Ovary (tissue), 9 donors: Measurements from ENCODE around the gene TFDP1. TPM values are rescaled to one million over a fixed set of nuclear protein-coding genes. Genes with fewer than 3 reads are reported as not detected.
A peak's percentile ranks its signal among the peaks of the same experiment; 100 is the strongest.
"Not testable (repeated sequence)": the region's sequence is repeated elsewhere in the genome, so short reads cannot be mapped to it uniquely, and the experiment has no call there.

Experiments used
- DNase-seq, 5 donors: peaks; one replicate each; pipeline ENCODE4 v3.0.0-alpha.2; 2019 to 2020
- H3K27ac ChIP-seq, 2 donors: fragments of 200-600 bp; one replicate each; pipeline versions ENCODE4 v1.5.1 to v1.8.0; 2019 to 2022
- H3K27me3 ChIP-seq: fragments of 200-600 bp; one replicate; pipeline ENCODE4 v1.8.0; 2022
- H3K36me3 ChIP-seq: fragments of 200-600 bp; sonication (generic); one replicate; pipeline ENCODE4 v1.5.1; 2019
- H3K4me1 ChIP-seq: one replicate; pipeline ENCODE4 v1.8.1; 2013; ENCODE audit warnings: mild to moderate bottlenecking, moderate library complexity; ENCODE audit not compliant: insufficient read depth
- H3K4me3 ChIP-seq: fragments of 200-600 bp; sonication (generic); one replicate; pipeline ENCODE4 v1.5.1; 2017
- H3K9me3 ChIP-seq, 2 donors: fragments of 200-600 bp in 1 of 2; sonication (generic) in 1 of 2; one replicate each; pipeline versions ENCODE4 v1.5.1 to v1.8.1; 2013 to 2019; ENCODE audit warnings: mild to moderate bottlenecking in 1 of 2, moderate library complexity in 1 of 2
- EP300 ChIP-seq: sonication (generic); formaldehyde crosslinking; IDR thresholded peaks from one replicate; pipeline ENCODE4 v1.6.1; 2017; ENCODE audit warnings: antibody characterized with exemption
- POLR2A ChIP-seq: fragments of 450-650 bp; IDR thresholded peaks from one replicate; pipeline ENCODE4 v1.6.1; 2017; ENCODE audit warnings: antibody characterized with exemption, mild to moderate bottlenecking, moderate library complexity
- WGBS, 3 donors: extraction: QIAGEN DNeasy Blood & Tissue Kit in 1 of 3; methylation state at CpG; one replicate each; pipeline versions ENCODE4 v1.1.5 to v1.1.7; 2013 to 2017; 5-methylcytosine and 5-hydroxymethylcytosine counted together
- intact Hi-C, 4 donors: fragments of 100-400 bp; cut with DNase I; formaldehyde crosslinking; loops; one replicate each; pipeline versions ENCODE4 v1.11.0 to v1.15.1; 2022 to 2023
- polyA plus RNA-seq, 2 donors: library from polyadenylated mRNA; stranded (reverse); fragments of 200-250 nt in 1 of 2; fragments of 350-450 nt in 1 of 2; fragmentation: Illumina TruSeq in 1 of 2; extraction: RNeasy Lipid Tissue Mini Kit (QIAGEN cat#74804) in 1 of 2; gene quantifications; one replicate each; pipeline ENCODE4 v1.2.3, GENCODE V29; 2013 to 2014
- total RNA-seq, 7 donors: library from RNA; depleted of rRNA in 2 of 7; stranded (reverse); fragments of >200 nt in 2 of 7; fragmentation: NEBNext Ultra II Directional in 3 of 7; extraction: Animal tissue kit (Norgen Biotek cat#: 25700) in 3 of 7; gene quantifications; one replicate each; pipeline versions ENCODE4 v1.1.0 to v1.2.4, GENCODE V29; 2016 to 2023
- TF ChIP-seq, protein P1 (sequence below), 3 donors: fragments of 450-650 bp in 2 of 3; fragments of 200-600 bp in 1 of 3; IDR thresholded peaks; one replicate each; pipeline versions ENCODE4 v1.5.1 to v1.8.0; 2016 to 2022; ENCODE audit warnings: antibody characterized with exemption in 3 of 3, mild to moderate bottlenecking in 1 of 3
- donor health status: DM: no; HTN: no; CAD: no; lungs with moderate emphysema.
- donor health status: DM: no; HTN: no; CAD: no.
- donor health status: Bipolar disorder and iron deficiency.
- donor health status: DM: yes; HTN: yes; CAD: no.
- donor health status: DM: no; HTN: no; CAD: no.
- donor health status: DM: yes; HTN: yes; CAD: no.

Gene TFDP1
- total and polyA plus RNA-seq, 9 donors, result 8.8 to 45.6 (median 33.8) TPM

- Histone ChIP-seq H3K36me3 (no peaks in the 10 kb centered on the region), H3K4me1 (no peaks in the 10 kb centered on the region), H3K27me3 (no peaks in the 10 kb centered on the region), H3K9me3 (no peaks in the 10 kb centered on the region), H3K27ac (no peak overlapping the region), H3K4me3 (no peak overlapping the region)
- peak in 3 of 5 donors; percentile 0 to 19 (median 9) for DNase-seq
- TF ChIP-seq, protein P1, sequence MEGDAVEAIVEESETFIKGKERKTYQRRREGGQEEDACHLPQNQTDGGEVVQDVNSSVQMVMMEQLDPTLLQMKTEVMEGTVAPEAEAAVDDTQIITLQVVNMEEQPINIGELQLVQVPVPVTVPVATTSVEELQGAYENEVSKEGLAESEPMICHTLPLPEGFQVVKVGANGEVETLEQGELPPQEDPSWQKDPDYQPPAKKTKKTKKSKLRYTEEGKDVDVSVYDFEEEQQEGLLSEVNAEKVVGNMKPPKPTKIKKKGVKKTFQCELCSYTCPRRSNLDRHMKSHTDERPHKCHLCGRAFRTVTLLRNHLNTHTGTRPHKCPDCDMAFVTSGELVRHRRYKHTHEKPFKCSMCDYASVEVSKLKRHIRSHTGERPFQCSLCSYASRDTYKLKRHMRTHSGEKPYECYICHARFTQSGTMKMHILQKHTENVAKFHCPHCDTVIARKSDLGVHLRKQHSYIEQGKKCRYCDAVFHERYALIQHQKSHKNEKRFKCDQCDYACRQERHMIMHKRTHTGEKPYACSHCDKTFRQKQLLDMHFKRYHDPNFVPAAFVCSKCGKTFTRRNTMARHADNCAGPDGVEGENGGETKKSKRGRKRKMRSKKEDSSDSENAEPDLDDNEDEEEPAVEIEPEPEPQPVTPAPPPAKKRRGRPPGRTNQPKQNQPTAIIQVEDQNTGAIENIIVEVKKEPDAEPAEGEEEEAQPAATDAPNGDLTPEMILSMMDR (IDR thresholded peaks at IDR 0.05), result no peak
- TF ChIP-seq POLR2A (no peak), EP300 (no peak)
- 92 to 93% (median 93%) methylated on average over 11 of the region's 11 CpGs for WGBS, 3 donors
- intact Hi-C loops, result no loop called here
Measured at GRCh38 chr13:113591750-113592149, 7.2 kb downstream of the TFDP1 start.

DNA sequence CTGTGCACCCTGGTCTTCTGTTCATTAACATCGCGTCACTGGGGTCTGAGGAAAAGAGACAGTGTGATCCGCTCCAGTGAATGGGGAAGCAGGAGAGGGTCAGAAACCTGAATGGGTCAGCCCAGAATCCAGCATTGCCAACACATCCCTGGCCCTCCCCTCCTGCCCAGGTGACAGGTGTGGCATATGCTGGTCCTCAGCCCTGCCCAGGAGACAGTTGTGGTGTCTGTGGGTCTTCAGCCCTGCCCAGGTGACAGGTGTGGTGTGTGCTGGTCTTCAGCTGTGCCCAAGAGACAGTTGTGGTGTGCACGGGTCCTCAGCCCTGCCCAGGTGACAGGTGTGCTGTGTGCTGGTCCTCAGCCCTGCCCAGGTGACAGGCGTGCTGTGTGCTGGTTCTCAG lies 8.0 kb downstream of the TFDP1 start:
- Histone ChIP-seq H3K4me3 (no peak overlapping the region), H3K27me3 (no peaks in the 10 kb centered on the region), H3K27ac (no peak overlapping the region), H3K4me1 (no peaks in the 10 kb centered on the region), H3K36me3 (no peaks in the 10 kb centered on the region), H3K9me3 (no peaks in the 10 kb centered on the region)
- peak in 1 of 5 donors; percentile 3 for DNase-seq
- intact Hi-C loops, result no loop called here
- TF ChIP-seq, protein P1 (IDR thresholded peaks at IDR 0.05), result no peak
- TF ChIP-seq POLR2A, result no peak
- no peak for TF ChIP-seq EP300
- 85 to 96% (median 92%) methylated on average over 5 of the region's 5 CpGs for WGBS, 3 donors

- peak in 3 of 5 donors; percentile 4 to 12 (median 7) for DNase-seq
- H3K27ac ChIP-seq, intact Hi-C loops, H3K36me3 ChIP-seq, H3K4me1 ChIP-seq, H3K9me3 ChIP-seq, H3K4me3 ChIP-seq, H3K27me3 ChIP-seq: not testable (repeated sequence)
- WGBS, 3 donors, result 94 to 95% (median 95%) methylated on average over 15 to 21 of the region's 21 CpGs
Measured at GRCh38 chr13:113594066-113594821, 9.7 kb downstream of the TFDP1 start.

- Histone ChIP-seq H3K4me1 (no peaks in the 10 kb centered on the region), H3K27me3 (no peaks in the 10 kb centered on the region), H3K27ac (no peak overlapping the region), H3K9me3 (no peaks in the 10 kb centered on the region), H3K4me3 (no peak overlapping the region), H3K36me3 (no peaks in the 10 kb centered on the region)
- TF ChIP-seq, protein P1 (IDR thresholded peaks at IDR 0.05), result no peak
- TF ChIP-seq EP300 (no peak), POLR2A (no peak)
- 92 to 96% (median 96%) methylated on average over 8 of the region's 8 CpGs for WGBS, 3 donors
- DNase-seq, result peak in 1 of 5 donors; percentile 0
- intact Hi-C loops, result no loop called here
Measured at GRCh38 chr13:113595131-113595530, 10.6 kb downstream of the TFDP1 start.
